Testis (tissue), 2 donors: ENCODE data around the gene RHO.

Experiments
- POLR2A ChIP-seq: fragments of 450-650 bp; IDR thresholded peaks from one replicate; pipeline ENCODE4 v1.6.1; 2017; ENCODE audit warnings: antibody characterized with exemption, mild to moderate bottlenecking, moderate library complexity
- TF ChIP-seq, protein P1 (sequence below), 3 experiments: fragments of 450-650 bp in 2 of 3; fragments of 200-600 bp in 1 of 3; sonication (generic) in 1 of 3; IDR thresholded peaks; one replicate each; pipeline ENCODE4 v1.5.1; 2016 to 2019; ENCODE audit warnings: antibody characterized with exemption in 3 of 3, mild to moderate bottlenecking in 2 of 3, moderate library complexity in 1 of 3

DNA sequence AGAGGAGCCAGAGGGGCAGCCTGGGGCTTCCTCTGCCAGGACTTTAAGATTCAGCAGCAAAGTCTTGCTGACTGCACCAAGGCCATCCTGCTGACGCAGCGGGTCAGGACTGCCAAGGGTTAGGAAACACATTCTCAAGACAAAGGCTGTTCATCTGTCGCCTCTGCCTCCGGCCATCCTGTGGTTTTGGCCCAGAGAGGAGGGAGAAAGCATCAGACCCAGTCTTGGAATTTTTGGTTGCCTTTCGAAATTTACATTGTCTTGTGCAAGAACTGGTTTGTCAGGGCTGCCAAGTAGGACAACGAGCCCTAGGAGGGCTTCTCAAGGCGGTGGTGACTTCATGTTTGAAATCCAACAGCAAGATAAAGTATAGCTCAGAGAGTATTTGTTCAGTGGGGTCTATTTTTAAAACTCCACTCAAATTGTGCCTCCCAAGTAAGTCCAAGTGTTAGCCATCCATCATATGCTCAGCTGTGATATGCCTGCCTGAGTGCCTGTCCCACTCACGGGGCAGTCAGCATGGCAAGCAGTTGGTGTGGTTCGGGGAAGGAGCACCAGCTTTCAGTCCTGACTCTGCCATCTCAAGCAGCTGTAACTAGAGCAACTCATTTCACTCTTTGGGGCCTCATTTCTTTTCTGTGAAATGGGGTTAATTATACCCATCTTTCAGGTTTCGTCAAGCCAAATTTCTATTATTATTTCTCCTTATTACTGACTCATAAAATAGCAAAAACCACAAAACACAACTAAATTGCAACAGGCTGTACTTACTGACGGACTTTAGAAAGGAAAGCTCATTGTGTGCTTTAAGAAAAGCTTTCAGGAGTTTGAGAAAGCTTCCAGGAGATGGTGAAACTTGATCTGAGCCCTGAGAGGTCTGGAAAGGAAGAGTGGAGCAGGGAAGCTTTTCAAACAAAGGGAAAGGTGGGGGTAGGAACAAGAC is 42.4 kb upstream of the RHO start:
- TF ChIP-seq, protein P1, sequence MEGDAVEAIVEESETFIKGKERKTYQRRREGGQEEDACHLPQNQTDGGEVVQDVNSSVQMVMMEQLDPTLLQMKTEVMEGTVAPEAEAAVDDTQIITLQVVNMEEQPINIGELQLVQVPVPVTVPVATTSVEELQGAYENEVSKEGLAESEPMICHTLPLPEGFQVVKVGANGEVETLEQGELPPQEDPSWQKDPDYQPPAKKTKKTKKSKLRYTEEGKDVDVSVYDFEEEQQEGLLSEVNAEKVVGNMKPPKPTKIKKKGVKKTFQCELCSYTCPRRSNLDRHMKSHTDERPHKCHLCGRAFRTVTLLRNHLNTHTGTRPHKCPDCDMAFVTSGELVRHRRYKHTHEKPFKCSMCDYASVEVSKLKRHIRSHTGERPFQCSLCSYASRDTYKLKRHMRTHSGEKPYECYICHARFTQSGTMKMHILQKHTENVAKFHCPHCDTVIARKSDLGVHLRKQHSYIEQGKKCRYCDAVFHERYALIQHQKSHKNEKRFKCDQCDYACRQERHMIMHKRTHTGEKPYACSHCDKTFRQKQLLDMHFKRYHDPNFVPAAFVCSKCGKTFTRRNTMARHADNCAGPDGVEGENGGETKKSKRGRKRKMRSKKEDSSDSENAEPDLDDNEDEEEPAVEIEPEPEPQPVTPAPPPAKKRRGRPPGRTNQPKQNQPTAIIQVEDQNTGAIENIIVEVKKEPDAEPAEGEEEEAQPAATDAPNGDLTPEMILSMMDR (IDR thresholded peaks at IDR 0.05), result no peak
- TF ChIP-seq POLR2A, result no peak
